ENCODE data around the gene KDM1B. TPM values are rescaled to one million over a fixed set of nuclear protein-coding genes. Genes with fewer than 3 reads are reported as not detected.

The KDM1B gene
- total RNA-seq, 1 experiment from 2014 or later: 9.5 TPM

- no TSS peak for BruUV-seq (replicated peaks)
- TF ChIP-seq CTCF (IDR thresholded peaks at IDR 0.05; ENCODE audit: insufficient read depth in 1 of 2, low read depth in 1 of 2, low read length in 1 of 2, severe bottlenecking in 1 of 2, unreplicated experiment in 1 of 2): no peak
- CTCF ChIA-PET: no interaction called here
These were observed 7.2 kb downstream of the KDM1B start for GRCh38 chr6:18162401-18162800.

GRCh38 chr6:18165751-18166150 lies 10.5 kb downstream of the KDM1B start:
- TF ChIP-seq CTCF (IDR thresholded peaks at IDR 0.05; ENCODE audit: insufficient read depth in 1 of 2, low read depth in 1 of 2, low read length in 1 of 2, severe bottlenecking in 1 of 2, unreplicated experiment in 1 of 2): no peak
- H3K27me3 ChIP-seq (replicated peaks; ENCODE audit: control insufficient read depth, insufficient read depth, low read length): no peaks in the 10 kb centered on the region
- H3K4me1 ChIP-seq: no peaks in the 10 kb centered on the region
- Mint-ChIP-seq H3K27me3 (ENCODE audit: insufficient read depth, unreplicated experiment) (no peaks in the 10 kb centered on the region), H3K36me3 (ENCODE audit: insufficient read depth, unreplicated experiment) (peaks cover 21% of the 10 kb centered on the region), H3K4me1 (ENCODE audit: low read depth, unreplicated experiment) (no peaks in the 10 kb centered on the region), H3K9me3 (ENCODE audit: unreplicated experiment) (no peaks in the 10 kb centered on the region), H3K4me3 (ENCODE audit: unreplicated experiment) (no peak overlapping the region), H3K27ac (ENCODE audit: unreplicated experiment) (no peak overlapping the region)
- DNase-seq: no peak
- BruUV-seq (replicated peaks): no TSS peak
- ChIA-PET CTCF (interaction anchor here (0.7 kb wide), 1 partner anchor 36 kb away, joined by 3 read pairs; no protein-coding TSS in a partner anchor), POLR2A (no interaction called here)
- H3K4me3 ChIP-seq (ENCODE audit: low read depth, low read length): no peak overlapping the region
- intact Hi-C loops (cut with micrococcal nuclease; ENCODE audit: unreplicated experiment): no loop called here
- no peaks in the 10 kb centered on the region for H3K36me3 ChIP-seq (ENCODE audit: control insufficient read depth, insufficient read depth, low read length)
- H3K9me3 ChIP-seq: no peaks in the 10 kb centered on the region

More at GRCh38 chr6:18162401-18162800, 7.2 kb downstream of the KDM1B start:
- Mint-ChIP-seq H3K27ac (ENCODE audit: unreplicated experiment) (no peak overlapping the region), H3K4me1 (ENCODE audit: low read depth, unreplicated experiment) (no peaks in the 10 kb centered on the region), H3K27me3 (ENCODE audit: insufficient read depth, unreplicated experiment) (no peaks in the 10 kb centered on the region), H3K36me3 (ENCODE audit: insufficient read depth, unreplicated experiment) (peaks cover 15% of the 10 kb centered on the region), H3K9me3 (ENCODE audit: unreplicated experiment) (no peaks in the 10 kb centered on the region), H3K4me3 (ENCODE audit: unreplicated experiment) (no peak overlapping the region)
- intact Hi-C loops (cut with micrococcal nuclease; ENCODE audit: unreplicated experiment): no loop called here
- Histone ChIP-seq H3K36me3 (ENCODE audit: control insufficient read depth, insufficient read depth, low read length) (no peaks in the 10 kb centered on the region), H3K9me3 (no peaks in the 10 kb centered on the region), H3K4me1 (no peaks in the 10 kb centered on the region), H3K27me3 (replicated peaks; ENCODE audit: control insufficient read depth, insufficient read depth, low read length) (no peaks in the 10 kb centered on the region), H3K4me3 (ENCODE audit: low read depth, low read length) (no peak overlapping the region)
- POLR2A ChIA-PET: no interaction called here
- no peak for DNase-seq

GRCh38 chr6:18166312-18167036 lies 11.3 kb downstream of the KDM1B start:
- DNase-seq: no peak
- H3K4me1 ChIP-seq: no peaks in the 10 kb centered on the region
- BruUV-seq (replicated peaks): no TSS peak
- TF ChIP-seq CTCF (IDR thresholded peaks at IDR 0.05; ENCODE audit: insufficient read depth in 1 of 2, low read depth in 1 of 2, low read length in 1 of 2, severe bottlenecking in 1 of 2, unreplicated experiment in 1 of 2): no peak
- no peaks in the 10 kb centered on the region for H3K9me3 ChIP-seq
- Mint-ChIP-seq H3K27me3 (ENCODE audit: insufficient read depth, unreplicated experiment) (no peaks in the 10 kb centered on the region), H3K9me3 (ENCODE audit: unreplicated experiment) (no peaks in the 10 kb centered on the region), H3K4me3 (ENCODE audit: unreplicated experiment) (no peak overlapping the region), H3K27ac (ENCODE audit: unreplicated experiment) (no peak overlapping the region), H3K36me3 (ENCODE audit: insufficient read depth, unreplicated experiment) (peaks cover 15% of the 10 kb centered on the region), H3K4me1 (ENCODE audit: low read depth, unreplicated experiment) (no peaks in the 10 kb centered on the region)
- intact Hi-C loops (cut with micrococcal nuclease; ENCODE audit: unreplicated experiment): no loop called here
- POLR2A ChIA-PET: interaction anchor here (0.6 kb wide), 2 partner anchors 10 to 311 kb away, joined by 3 read pairs; no protein-coding TSS in a partner anchor
- CTCF ChIA-PET: interaction anchor here (0.7 kb wide), 1 partner anchor 37 kb away, joined by 3 read pairs; no protein-coding TSS in a partner anchor
- H3K36me3 ChIP-seq (ENCODE audit: control insufficient read depth, insufficient read depth, low read length): no peaks in the 10 kb centered on the region
- H3K27me3 ChIP-seq (replicated peaks; ENCODE audit: control insufficient read depth, insufficient read depth, low read length): no peaks in the 10 kb centered on the region
- H3K4me3 ChIP-seq (ENCODE audit: low read depth, low read length): no peak overlapping the region

Data from Caco-2 (cell line).